SU-DHL-6 (cell line): Measurements from ENCODE around the gene OR10A6.

Experiments
- H2AFZ ChIP-seq: fragments of 200-600 bp; sonication (generic); 2 replicates; pipeline ENCODE4 v1.6.1; 2014; ENCODE audit warnings: low read depth, mild to moderate bottlenecking, moderate library complexity, mixed read lengths, antibody characterized with exemption, low read length; ENCODE audit not compliant: severe bottlenecking
- H3F3A ChIP-seq: fragments of 200-600 bp; shearing (Covaris generic); 2 replicates; pipeline ENCODE4 v1.6.0; 2016; ENCODE audit warnings: antibody characterized with exemption, mild to moderate bottlenecking; ENCODE audit not compliant: insufficient read depth
- H3K27ac ChIP-seq: fragments of 200-600 bp; sonication (generic); 2 replicates; pipeline ENCODE4 v1.5.1; 2016; ENCODE audit warnings: low read depth, mild to moderate bottlenecking, low read length, moderate library complexity, mixed read lengths
- H3K27me3 ChIP-seq: fragments of 200-600 bp; sonication (generic), shearing (Covaris generic); 2 replicates; pipeline ENCODE4 v1.6.0; 2014; ENCODE audit warnings: mild to moderate bottlenecking, low read length
- H3K36me3 ChIP-seq: fragments of 200-600 bp; sonication (generic); 2 replicates; pipeline ENCODE4 v1.6.1; 2014; ENCODE audit warnings: mild to moderate bottlenecking, low read length, mixed read lengths
- H3K4me2 ChIP-seq: fragments of 300-600, 200-600 bp; shearing (Covaris generic), sonication (generic); 2 replicates; pipeline ENCODE4 v1.6.0; 2014; ENCODE audit warnings: low read length, low read depth, mild to moderate bottlenecking; ENCODE audit not compliant: poor library complexity, severe bottlenecking
- H3K4me3 ChIP-seq: fragments of 200-600 bp; sonication (generic); 2 replicates; pipeline ENCODE4 v1.5.1; 2014; ENCODE audit warnings: antibody characterized with exemption, low read length, mild to moderate bottlenecking, mixed read lengths; ENCODE audit not compliant: insufficient read depth, poor library complexity, severe bottlenecking
- H3K79me2 ChIP-seq: fragments of 200-600 bp; sonication (generic); 2 replicates; pipeline ENCODE4 v1.6.1; 2014; ENCODE audit warnings: mild to moderate bottlenecking, low read length, moderate library complexity; ENCODE audit not compliant: insufficient read depth
- H3K9ac ChIP-seq: fragments of 200-600 bp; sonication (generic); 2 replicates; pipeline ENCODE4 v1.7.0; 2014; ENCODE audit warnings: mild to moderate bottlenecking, low read length
- H3K9me2 ChIP-seq: fragments of 200-600 bp; sonication (generic); replicated peaks from 2 replicates; pipeline ENCODE4 v1.6.1; 2014; ENCODE audit warnings: low read length; ENCODE audit not compliant: insufficient read depth
- H3K9me3 ChIP-seq: fragments of 200-600 bp; sonication (generic); 2 replicates; pipeline ENCODE4 v1.6.1; 2014; ENCODE audit warnings: low read length, mixed read lengths; ENCODE audit not compliant: insufficient read depth
- H4K20me1 ChIP-seq: fragments of 200-600 bp; sonication (generic); 2 replicates; pipeline ENCODE4 v1.6.1; 2014; ENCODE audit warnings: low read depth, mild to moderate bottlenecking, antibody characterized with exemption, low read length, moderate library complexity, mixed read lengths
- CTCF ChIP-seq: fragments of 200-600 bp; sonication (generic); IDR thresholded peaks from one replicate; pipeline ENCODE4 v1.5.1; 2017; ENCODE audit warnings: antibody characterized with exemption, mild to moderate bottlenecking, low read length, moderate library complexity; ENCODE audit not compliant: insufficient read depth, poor library complexity, severe bottlenecking

OR10A6 gene

DNA sequence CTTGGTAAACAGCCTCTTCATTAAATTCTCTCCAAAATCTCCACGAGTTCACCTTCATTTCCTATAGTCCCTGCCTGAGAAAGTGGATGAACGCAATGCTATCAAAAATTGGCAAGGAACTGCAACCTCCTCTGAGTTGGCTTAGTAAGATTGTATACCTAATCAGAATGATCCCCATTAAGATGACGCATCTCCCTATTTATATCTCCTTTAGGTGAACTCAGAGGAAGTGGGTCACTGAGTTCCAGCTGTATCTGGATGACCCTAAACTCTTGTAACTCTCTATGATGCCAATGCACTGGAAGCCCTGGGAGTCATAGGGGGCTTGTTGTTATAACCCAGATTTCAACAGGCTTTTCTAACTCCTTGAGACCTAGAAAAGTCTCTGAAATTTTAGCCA lies 48.2 kb downstream of the OR10A6 start:
- TF ChIP-seq CTCF, result no peak
- Histone ChIP-seq H3F3A (no peaks in the 10 kb centered on the region), H3K79me2 (no peaks in the 10 kb centered on the region), H3K9ac (no peak overlapping the region), H3K9me2 (no peaks in the 10 kb centered on the region), H3K4me3 (no peak overlapping the region), H3K27ac (no peak overlapping the region), H2AFZ (no peak overlapping the region), H3K4me2 (no peak overlapping the region), H3K27me3 (no peaks in the 10 kb centered on the region), H4K20me1 (0 out of 2 replicates have a peak, but pooled peaks cover 4% of the 10 kb centered on the region), H3K36me3 (0 out of 2 replicates have a peak, but pooled peaks cover 2% of the 10 kb centered on the region), H3K9me3 (no peaks in the 10 kb centered on the region)
